HEK293T (cell line): ENCODE measurements around the gene DIPK1A.

Experiments
- CTCF ChIA-PET: fragments of 350-600 bp; formaldehyde crosslinking; extraction: SDS; loops from one replicate; lab custom pipeline; 2021; ENCODE audit warnings: antibody characterized with exemption, inconsistent platforms; lab: Yijun Ruan, JAX
- POLR2A ChIA-PET: fragments of 350-600 bp; formaldehyde crosslinking; extraction: SDS; loops from one replicate; lab custom pipeline; 2020; ENCODE audit warnings: antibody characterized with exemption, inconsistent platforms; lab: Yijun Ruan, JAX
- DNase-seq: peaks from one replicate; pipeline ENCODE4 v3.0.0; 2012; ENCODE audit warnings: mixed read lengths; ENCODE audit errors: extremely low spot score
- ARNT ChIP-seq: fragments of 450-650 bp; IDR thresholded peaks from 2 replicates; pipeline ENCODE4 v1.6.1; 2017; ENCODE audit warnings: mild to moderate bottlenecking
- BHLHE40 ChIP-seq: fragments of 450-650 bp; IDR thresholded peaks from 2 replicates; pipeline ENCODE4 v1.6.1; 2016; ENCODE audit warnings: mild to moderate bottlenecking, moderate library complexity, borderline replicate concordance
- CTBP1 ChIP-seq: fragments of 450-650 bp; IDR thresholded peaks from 2 replicates; pipeline ENCODE4 v1.6.1; 2016; ENCODE audit warnings: borderline replicate concordance
- ELF4 ChIP-seq: fragments of 450-650 bp; IDR thresholded peaks from 2 replicates; pipeline ENCODE4 v1.6.1; 2017; ENCODE audit warnings: antibody characterized with exemption
- FOXA1 ChIP-seq: fragments of 450-650 bp; IDR thresholded peaks from 2 replicates; pipeline ENCODE4 v1.6.1; 2016; ENCODE audit warnings: mild to moderate bottlenecking
- FOXK2 ChIP-seq: fragments of 450-650 bp; IDR thresholded peaks from 2 replicates; pipeline ENCODE4 v1.6.1; 2016; ENCODE audit warnings: mild to moderate bottlenecking
- FOXM1 ChIP-seq: fragments of 450-650 bp; IDR thresholded peaks from 2 replicates; pipeline ENCODE4 v1.6.1; 2017; ENCODE audit warnings: mild to moderate bottlenecking, borderline replicate concordance
- HDGF ChIP-seq: fragments of 450-650 bp; IDR thresholded peaks from 2 replicates; pipeline ENCODE4 v1.6.1; 2017; ENCODE audit warnings: antibody characterized with exemption, borderline replicate concordance
- L3MBTL2 ChIP-seq: fragments of 450-650 bp; conservative IDR thresholded peaks from 2 replicates; pipeline ENCODE4 v1.6.1; 2016; ENCODE audit warnings: mild to moderate bottlenecking
- LEF1 ChIP-seq: fragments of 450-650 bp; IDR thresholded peaks from 2 replicates; pipeline ENCODE4 v1.6.1; 2017; ENCODE audit warnings: mild to moderate bottlenecking, borderline replicate concordance
- NFRKB ChIP-seq: fragments of 450-650 bp; IDR thresholded peaks from 2 replicates; pipeline ENCODE4 v1.6.1; 2016; ENCODE audit warnings: mild to moderate bottlenecking, moderate library complexity
- PKNOX1 ChIP-seq: fragments of 450-650 bp; IDR thresholded peaks from 2 replicates; pipeline ENCODE4 v1.6.1; 2016
- SP1 ChIP-seq: fragments of 450-650 bp; IDR thresholded peaks from 2 replicates; pipeline ENCODE4 v1.6.1; 2017
- SUZ12 ChIP-seq: fragments of 450-650 bp; IDR thresholded peaks from 2 replicates; pipeline ENCODE4 v1.6.1; 2016; ENCODE audit warnings: mild to moderate bottlenecking
- TARDBP ChIP-seq: fragments of 450-650 bp; IDR thresholded peaks from 2 replicates; pipeline ENCODE4 v1.6.1; 2016
- ZNF384 ChIP-seq: fragments of 450-650 bp; IDR thresholded peaks from 2 replicates; pipeline ENCODE4 v1.6.1; 2016

DIPK1A gene

GRCh38 chr1:92881391-92881790 lies 79.9 kb downstream of the DIPK1A start:
- no peak for DNase-seq
- CTCF ChIA-PET = no interaction called here
- TF ChIP-seq CTBP1 = no peak
- no peak for TF ChIP-seq HDGF
- no peak for TF ChIP-seq LEF1
- no peak for TF ChIP-seq FOXK2
- no peak for TF ChIP-seq NFRKB
- no peak for TF ChIP-seq FOXM1
- no peak for TF ChIP-seq L3MBTL2
- TF ChIP-seq ZNF384 = no peak
- no peak for TF ChIP-seq ELF4
- no peak for TF ChIP-seq SP1
- no peak for TF ChIP-seq SUZ12
- no peak for TF ChIP-seq PKNOX1
- no peak for TF ChIP-seq BHLHE40
- POLR2A ChIA-PET = no interaction called here

GRCh38 chr1:92879316-92879968 lies 81.8 kb downstream of the DIPK1A start:
- no peak for DNase-seq
- TF ChIP-seq FOXM1 (no peak), FOXK2 (no peak), FOXA1 (no peak), ARNT (no peak), BHLHE40 (no peak), PKNOX1 (no peak), NFRKB (no peak), LEF1 (no peak), ELF4 (no peak), SUZ12 (no peak), HDGF (no peak), ZNF384 (no peak), L3MBTL2 (no peak), CTBP1 (no peak)
- CTCF ChIA-PET = no interaction called here
- POLR2A ChIA-PET = no interaction called here

- ChIA-PET POLR2A (no interaction called here), CTCF (interaction anchor here (2.0 kb wide), 1 partner anchor 18 kb away, joined by 6 read pairs; no protein-coding TSS in a partner anchor)
- DNase-seq = no peak
- TF ChIP-seq ELF4 = no peak
- TF ChIP-seq L3MBTL2 = no peak
Measured at GRCh38 chr1:92877792-92878191, 83.5 kb downstream of the DIPK1A start.

- TF ChIP-seq ARNT (no peak), FOXM1 (no peak), CTBP1 (no peak), FOXK2 (no peak), ELF4 (no peak), PKNOX1 (no peak), LEF1 (no peak), BHLHE40 (no peak)
- ChIA-PET CTCF (interaction anchor here (0.8 to 2.0 kb wide), 2 partner anchors 18 to 117 kb away, joined by 3 to 6 read pairs; no protein-coding TSS in a partner anchor), POLR2A (no interaction called here)
- DNase-seq = no peak
Measured at GRCh38 chr1:92877081-92877711, 84.1 kb downstream of the DIPK1A start.

GRCh38 chr1:92876351-92876750 lies 84.9 kb downstream of the DIPK1A start:
- POLR2A ChIA-PET = no interaction called here
- TF ChIP-seq SP1 (no peak), HDGF (no peak), LEF1 (no peak), PKNOX1 (no peak), TARDBP (no peak), FOXK2 (no peak), FOXM1 (no peak), ZNF384 (no peak), BHLHE40 (no peak), FOXA1 (no peak), ELF4 (no peak), L3MBTL2 (no peak), ARNT (no peak), CTBP1 (no peak), NFRKB (no peak), SUZ12 (no peak)
- CTCF ChIA-PET = interaction anchor here (0.8 to 2.0 kb wide), 2 partner anchors 17 to 118 kb away, joined by 3 to 6 read pairs; no protein-coding TSS in a partner anchor
- no peak for DNase-seq

GRCh38 chr1:92874987-92875386 lies 86.3 kb downstream of the DIPK1A start:
- DNase-seq = no peak
- CTCF ChIA-PET = no interaction called here
- POLR2A ChIA-PET = no interaction called here
- TF ChIP-seq SP1 (no peak), HDGF (no peak), FOXA1 (no peak), LEF1 (no peak)
